ENCODE data around the gene PACSIN2.
A peak's percentile ranks its signal among the peaks of the same experiment; 100 is the strongest.
"Not testable (repeated sequence)": the region's sequence is repeated elsewhere in the genome, so short reads cannot be mapped to it uniquely, and the experiment has no call there.

The PACSIN2 gene

DNA sequence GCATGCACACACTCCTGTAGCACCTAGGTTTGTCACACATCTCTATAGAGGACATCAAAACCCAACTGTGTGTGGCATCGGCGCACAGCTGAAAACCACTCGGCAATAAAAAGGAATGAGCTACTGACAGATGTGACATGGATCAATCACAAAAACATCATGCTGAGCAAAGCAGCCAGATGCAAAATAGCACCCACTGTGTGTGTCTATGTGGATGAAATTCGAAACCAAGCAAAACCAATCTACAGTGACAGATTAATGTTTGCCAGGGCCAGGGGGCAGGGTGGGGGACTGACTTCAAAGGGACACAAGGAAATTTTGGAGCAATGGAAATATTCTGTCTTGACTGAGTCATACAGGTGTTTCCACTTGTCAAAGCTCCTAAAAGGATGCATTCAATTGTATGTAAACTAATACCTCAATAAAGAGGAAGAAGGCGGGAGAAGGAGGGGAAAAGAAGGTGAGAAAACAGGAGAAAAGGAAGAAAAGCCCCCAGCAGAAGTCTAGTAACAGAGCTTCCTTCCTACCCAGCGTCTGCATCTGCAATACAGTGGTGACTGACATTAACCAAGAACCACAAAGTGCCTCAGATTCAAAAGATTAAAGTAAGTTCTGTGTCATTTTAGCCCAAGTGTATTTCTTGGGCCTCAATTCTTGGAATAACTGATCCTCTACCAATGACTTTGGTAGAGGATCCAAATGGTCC is 49.8 kb downstream of the PACSIN2 start:
- peaks cover 7% of the 10 kb centered on the region for H3K36me3 ChIP-seq (ENCODE audit: control insufficient read depth, insufficient read depth, low read length)
- H3K4me3 ChIP-seq (ENCODE audit: low read depth, low read length), result no peak overlapping the region
- no peak overlapping the region for H3K9ac ChIP-seq (ENCODE audit: low read length)
- no peak overlapping the region for H3K27ac ChIP-seq (ENCODE audit: low read depth, low read length)
- H3K4me1 ChIP-seq (ENCODE audit: control insufficient read depth, insufficient read depth, low read length), result peaks cover 41% of the 10 kb centered on the region
- H3K9me3 ChIP-seq (ENCODE audit: control insufficient read depth, insufficient read depth, low read depth, low read length), result peaks cover 6% of the 10 kb centered on the region
- no peaks in the 10 kb centered on the region for H3K27me3 ChIP-seq (ENCODE audit: control insufficient read depth, insufficient read depth, low read length)

DNA sequence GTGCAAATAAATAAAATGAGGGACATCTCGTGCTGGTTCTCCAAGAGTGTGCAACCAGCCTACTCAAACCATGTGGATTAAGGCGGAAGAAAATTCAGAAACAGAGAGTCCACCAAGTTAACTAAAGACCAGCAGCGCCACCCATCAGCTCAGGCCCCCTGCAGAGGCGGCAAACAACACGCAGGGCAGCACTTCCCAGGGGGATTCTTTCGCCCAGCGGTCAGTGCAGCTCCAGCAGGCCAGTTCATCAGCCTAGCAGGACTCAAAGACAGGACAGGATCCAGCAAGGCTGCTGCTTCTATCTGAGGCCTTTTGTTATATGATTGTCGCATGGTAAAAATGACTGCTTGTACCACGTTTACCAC is 51.7 kb downstream of the PACSIN2 start:
- peaks cover 54% of the 10 kb centered on the region for H3K4me1 ChIP-seq (ENCODE audit: control insufficient read depth, insufficient read depth, low read length)
- no peaks in the 10 kb centered on the region for H3K27me3 ChIP-seq (ENCODE audit: control insufficient read depth, insufficient read depth, low read length)
- no peak overlapping the region for H3K9ac ChIP-seq (ENCODE audit: low read length)
- no peak overlapping the region for H3K27ac ChIP-seq (ENCODE audit: low read depth, low read length)
- H3K9me3 ChIP-seq (ENCODE audit: control insufficient read depth, insufficient read depth, low read depth, low read length), result no peaks in the 10 kb centered on the region
- no peaks in the 10 kb centered on the region for H3K36me3 ChIP-seq (ENCODE audit: control insufficient read depth, insufficient read depth, low read length)
- H3K4me3 ChIP-seq (ENCODE audit: low read depth, low read length), result no peak overlapping the region

DNA sequence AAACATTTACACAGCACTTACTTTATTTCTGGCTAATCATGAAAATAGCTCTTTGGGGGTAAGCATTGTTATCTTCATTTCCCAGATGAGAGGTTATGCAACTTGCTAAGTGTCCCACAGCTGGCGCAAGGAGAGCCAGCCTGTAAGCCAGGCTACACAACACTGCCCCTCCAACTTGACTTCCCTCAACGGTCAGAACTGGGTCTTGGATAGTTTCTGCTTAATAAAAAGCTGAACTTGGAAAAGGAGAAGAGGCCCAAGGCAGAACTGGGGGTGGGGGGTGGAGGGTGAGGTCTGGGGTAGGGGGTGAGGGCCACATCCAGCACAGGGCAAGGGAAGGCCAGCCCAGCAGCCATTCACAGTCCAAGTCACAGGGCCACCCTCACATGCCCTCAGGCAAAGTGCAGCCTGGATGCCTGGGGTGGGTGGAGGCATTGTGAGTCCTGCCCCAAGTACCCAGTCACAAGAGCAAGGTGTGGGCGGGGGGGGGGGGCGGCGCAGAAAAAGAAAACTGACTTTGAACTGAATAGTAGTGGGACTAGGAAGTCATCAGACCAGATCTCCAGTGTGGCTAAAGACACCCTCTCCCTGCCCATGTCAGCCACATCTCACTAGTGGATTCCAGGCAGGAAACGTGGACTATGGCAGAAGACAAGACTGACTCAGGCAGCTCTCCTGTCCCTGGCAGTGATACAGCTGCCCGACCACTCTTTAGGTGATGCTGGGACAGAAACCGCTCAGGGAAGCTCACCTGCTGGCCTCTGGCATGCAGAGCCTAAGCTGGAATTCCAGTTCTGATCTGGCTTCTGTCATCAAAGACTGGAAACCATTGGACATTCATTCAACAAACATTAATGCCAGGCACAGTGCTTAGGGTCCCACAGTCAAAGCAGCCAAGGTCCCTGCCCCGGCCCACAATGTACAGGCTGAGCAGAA is 52.4 kb downstream of the PACSIN2 start:
- Histone ChIP-seq H3K36me3 (ENCODE audit: control insufficient read depth, insufficient read depth, low read length) (no peaks in the 10 kb centered on the region), H3K27ac (ENCODE audit: low read depth, low read length) (no peak overlapping the region), H3K9ac (ENCODE audit: low read length) (no peak overlapping the region), H3K9me3 (ENCODE audit: control insufficient read depth, insufficient read depth, low read depth, low read length) (no peaks in the 10 kb centered on the region), H3K4me3 (ENCODE audit: low read depth, low read length) (no peak overlapping the region), H3K4me1 (ENCODE audit: control insufficient read depth, insufficient read depth, low read length) (peaks cover 57% of the 10 kb centered on the region), H3K27me3 (ENCODE audit: control insufficient read depth, insufficient read depth, low read length) (no peaks in the 10 kb centered on the region)

DNA sequence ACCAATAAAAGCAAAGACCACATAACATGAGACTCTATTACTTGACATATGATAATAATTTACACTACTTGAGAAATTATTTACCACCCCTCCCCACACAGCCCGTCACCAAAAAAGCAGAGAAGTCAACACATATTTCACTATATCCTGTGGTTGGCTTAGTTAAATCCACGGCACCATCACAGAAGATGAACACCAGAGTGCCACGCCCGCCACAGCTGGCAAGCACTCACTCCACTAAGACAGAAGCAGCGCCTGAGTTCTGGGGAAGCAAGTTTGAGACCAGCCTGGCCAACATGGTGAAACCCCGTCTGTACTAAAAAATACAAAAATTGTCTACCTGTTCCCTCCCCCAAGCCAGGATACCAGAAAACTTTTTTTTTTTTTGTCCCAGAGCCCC is 53.1 kb downstream of the PACSIN2 start:
- Histone ChIP-seq H3K36me3 (ENCODE audit: control insufficient read depth, insufficient read depth, low read length) (no peaks in the 10 kb centered on the region), H3K9ac (ENCODE audit: low read length) (no peak overlapping the region), H3K27me3 (ENCODE audit: control insufficient read depth, insufficient read depth, low read length) (no peaks in the 10 kb centered on the region), H3K27ac (ENCODE audit: low read depth, low read length) (no peak overlapping the region), H3K9me3 (ENCODE audit: control insufficient read depth, insufficient read depth, low read depth, low read length) (no peaks in the 10 kb centered on the region), H3K4me1 (ENCODE audit: control insufficient read depth, insufficient read depth, low read length) (peaks cover 57% of the 10 kb centered on the region), H3K4me3 (ENCODE audit: low read depth, low read length) (no peak overlapping the region)

DNA sequence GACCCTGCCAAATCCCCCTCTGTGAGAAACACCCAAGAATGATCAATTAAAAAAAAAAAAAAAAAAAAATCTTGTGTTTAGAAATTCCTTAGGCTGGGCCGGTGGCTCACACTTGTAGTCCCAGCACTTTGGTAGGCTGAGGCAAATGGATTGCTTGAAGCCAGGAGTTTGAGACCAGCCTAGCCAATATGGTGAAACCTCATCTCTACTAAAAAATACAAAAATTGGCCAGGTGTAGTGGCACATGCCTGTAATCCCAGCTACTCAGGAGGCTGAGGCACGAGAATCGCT is 53.6 kb downstream of the PACSIN2 start:
- H3K4me1 ChIP-seq (ENCODE audit: control insufficient read depth, insufficient read depth, low read length), result peaks cover 57% of the 10 kb centered on the region
- not testable (repeated sequence) for H3K9ac ChIP-seq (ENCODE audit: low read length); H3K27me3 ChIP-seq (ENCODE audit: control insufficient read depth, insufficient read depth, low read length); H3K36me3 ChIP-seq (ENCODE audit: control insufficient read depth, insufficient read depth, low read length); H3K27ac ChIP-seq (ENCODE audit: low read depth, low read length); H3K9me3 ChIP-seq (ENCODE audit: control insufficient read depth, insufficient read depth, low read depth, low read length); H3K4me3 ChIP-seq (ENCODE audit: low read depth, low read length)

DNA sequence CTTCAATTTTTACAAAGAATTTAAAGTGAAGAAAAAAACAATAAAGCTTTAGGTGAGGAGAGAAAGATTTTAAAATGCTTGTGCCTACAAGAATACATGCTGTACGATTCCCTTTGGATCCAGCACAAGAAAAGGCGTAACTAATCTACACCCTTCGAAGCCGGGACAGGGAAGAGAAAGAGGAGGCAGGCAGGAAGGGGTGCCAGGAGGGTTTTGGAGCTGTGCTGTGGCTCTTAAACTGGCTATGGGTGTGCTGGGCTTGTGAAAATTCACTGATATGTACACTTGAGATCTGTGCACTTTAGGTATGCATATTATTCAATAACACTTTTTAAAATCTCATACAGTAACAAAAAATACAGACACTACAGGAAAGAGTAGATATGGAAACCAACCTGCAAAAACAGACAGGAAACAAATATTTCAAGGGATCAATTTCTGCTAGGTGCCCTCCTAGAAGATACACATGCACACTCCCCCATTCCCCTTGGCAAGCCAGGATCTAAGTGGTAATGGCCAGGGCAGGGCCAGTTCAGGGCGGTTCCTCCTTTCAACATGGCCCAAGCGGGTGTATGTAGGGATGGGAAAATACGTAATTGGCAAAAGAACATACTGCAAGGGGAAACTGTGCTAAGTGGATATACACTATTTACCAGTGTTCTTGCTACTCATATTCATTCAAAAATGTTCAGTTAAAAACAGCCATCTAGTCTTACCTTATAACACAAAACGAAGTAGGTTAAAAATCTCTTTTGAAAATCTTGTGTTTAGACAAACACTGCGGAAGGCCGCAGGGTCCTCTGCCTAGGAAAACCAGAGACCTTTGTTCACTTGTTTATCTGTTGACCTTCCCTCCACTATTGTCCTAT is 54.2 kb downstream of the PACSIN2 start:
- Histone ChIP-seq H3K4me3 (ENCODE audit: low read depth, low read length) (no peak overlapping the region), H3K36me3 (ENCODE audit: control insufficient read depth, insufficient read depth, low read length) (no peaks in the 10 kb centered on the region), H3K9ac (ENCODE audit: low read length) (no peak overlapping the region), H3K27ac (ENCODE audit: low read depth, low read length) (0 out of 2 replicates have a peak overlapping the region, but pooled peaks have one; percentile 60), H3K27me3 (ENCODE audit: control insufficient read depth, insufficient read depth, low read length) (no peaks in the 10 kb centered on the region), H3K4me1 (ENCODE audit: control insufficient read depth, insufficient read depth, low read length) (peaks cover 57% of the 10 kb centered on the region), H3K9me3 (ENCODE audit: control insufficient read depth, insufficient read depth, low read depth, low read length) (no peaks in the 10 kb centered on the region)

DNA sequence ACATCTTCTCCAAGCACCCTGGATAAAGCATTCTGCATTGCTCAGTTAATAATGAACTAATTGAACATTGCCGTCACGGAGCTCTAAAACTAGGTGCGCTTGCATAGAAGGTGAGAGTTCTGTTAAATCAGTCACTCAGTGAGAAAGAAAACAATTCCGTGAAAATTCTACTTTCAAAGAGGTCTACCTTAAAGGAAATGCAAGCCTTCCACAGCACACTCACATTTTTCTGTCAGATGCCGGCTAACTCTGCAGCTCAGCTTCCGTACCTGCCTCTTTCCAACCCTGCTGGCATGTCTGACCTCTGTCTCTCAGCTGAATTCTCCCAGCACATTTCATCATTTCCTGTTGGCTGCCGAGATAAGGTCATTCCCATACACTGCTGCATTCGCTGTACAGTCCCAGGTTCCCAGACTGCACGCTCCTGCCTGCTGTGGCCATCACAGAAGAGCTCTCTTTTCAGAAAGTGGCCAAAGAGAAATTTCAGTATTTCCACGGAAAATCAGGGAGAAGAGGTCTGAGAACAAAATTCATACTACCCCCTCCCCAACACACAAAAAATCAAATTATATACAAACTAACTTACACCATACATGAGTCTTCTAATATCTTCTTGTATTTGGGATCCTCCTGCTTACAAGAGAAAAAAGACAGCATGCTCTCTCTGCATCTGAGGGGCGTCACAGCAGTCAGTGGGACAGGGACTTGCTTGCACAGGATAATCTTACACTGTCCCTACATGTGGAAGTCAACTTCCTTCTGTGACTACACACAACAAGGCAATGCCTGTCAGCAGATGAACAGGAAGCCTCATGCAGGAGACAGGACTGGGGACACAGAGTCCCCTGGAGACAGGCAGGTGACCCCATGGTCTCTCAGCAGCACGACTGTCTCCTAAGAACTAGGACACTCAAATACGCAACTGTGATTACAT is 55.1 kb downstream of the PACSIN2 start:
- Histone ChIP-seq H3K27me3 (ENCODE audit: control insufficient read depth, insufficient read depth, low read length) (no peaks in the 10 kb centered on the region), H3K36me3 (ENCODE audit: control insufficient read depth, insufficient read depth, low read length) (no peaks in the 10 kb centered on the region), H3K27ac (ENCODE audit: low read depth, low read length) (peak overlapping the region; percentile 60; the same call in 1 of the 2 replicates), H3K9me3 (ENCODE audit: control insufficient read depth, insufficient read depth, low read depth, low read length) (no peaks in the 10 kb centered on the region), H3K4me1 (ENCODE audit: control insufficient read depth, insufficient read depth, low read length) (peaks cover 48% of the 10 kb centered on the region), H3K4me3 (ENCODE audit: low read depth, low read length) (no peak overlapping the region), H3K9ac (ENCODE audit: low read length) (peak overlapping the region; percentile 4)

DNA sequence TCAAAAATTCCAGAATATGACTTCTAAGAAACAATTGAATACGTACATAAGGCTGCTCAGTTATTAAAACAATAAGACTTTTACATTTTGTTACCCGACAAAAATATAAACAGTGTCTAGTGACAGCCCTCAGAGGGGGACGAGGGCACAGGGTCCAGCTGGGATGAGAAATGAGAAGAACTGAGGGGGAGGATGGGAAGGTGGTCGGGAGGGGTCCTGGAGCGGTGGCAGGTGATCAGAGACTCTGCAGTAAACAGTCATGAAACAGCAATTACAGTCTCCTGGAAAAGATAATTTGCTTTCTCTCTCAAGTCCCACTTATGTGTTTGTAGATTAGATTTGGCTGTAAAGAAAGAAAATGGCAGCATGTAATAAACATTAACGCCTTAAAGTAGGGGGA is 56.0 kb downstream of the PACSIN2 start:
- Histone ChIP-seq H3K4me1 (ENCODE audit: control insufficient read depth, insufficient read depth, low read length) (peaks cover 43% of the 10 kb centered on the region), H3K4me3 (ENCODE audit: low read depth, low read length) (no peak overlapping the region), H3K27ac (ENCODE audit: low read depth, low read length) (no peak overlapping the region), H3K9me3 (ENCODE audit: control insufficient read depth, insufficient read depth, low read depth, low read length) (no peaks in the 10 kb centered on the region), H3K9ac (ENCODE audit: low read length) (no peak overlapping the region), H3K27me3 (ENCODE audit: control insufficient read depth, insufficient read depth, low read length) (no peaks in the 10 kb centered on the region), H3K36me3 (ENCODE audit: control insufficient read depth, insufficient read depth, low read length) (no peaks in the 10 kb centered on the region)

DNA sequence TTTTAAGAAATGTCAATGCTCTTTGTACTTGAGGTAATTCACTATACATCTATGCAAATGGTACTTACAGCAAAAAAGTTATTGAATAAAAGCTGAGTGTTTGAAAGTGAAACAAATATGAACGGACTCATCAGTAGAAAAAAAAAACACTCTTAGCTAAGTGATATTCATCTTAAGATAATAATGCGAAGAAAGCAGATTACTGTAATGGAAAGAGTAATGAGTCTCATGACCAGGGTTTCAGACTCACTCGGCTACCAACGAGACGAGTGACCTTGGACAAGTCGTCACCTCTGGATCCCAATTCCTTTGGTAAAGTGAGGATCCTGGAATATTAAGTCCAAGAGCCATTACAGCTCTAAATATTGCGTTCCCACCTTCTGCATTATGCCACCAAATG is 57.0 kb downstream of the PACSIN2 start:
- H3K36me3 ChIP-seq (ENCODE audit: control insufficient read depth, insufficient read depth, low read length), result no peaks in the 10 kb centered on the region
- peaks cover 41% of the 10 kb centered on the region for H3K4me1 ChIP-seq (ENCODE audit: control insufficient read depth, insufficient read depth, low read length)
- no peak overlapping the region for H3K9ac ChIP-seq (ENCODE audit: low read length)
- H3K27ac ChIP-seq (ENCODE audit: low read depth, low read length), result no peak overlapping the region
- no peaks in the 10 kb centered on the region for H3K9me3 ChIP-seq (ENCODE audit: control insufficient read depth, insufficient read depth, low read depth, low read length)
- no peaks in the 10 kb centered on the region for H3K27me3 ChIP-seq (ENCODE audit: control insufficient read depth, insufficient read depth, low read length)
- no peak overlapping the region for H3K4me3 ChIP-seq (ENCODE audit: low read depth, low read length)

DNA sequence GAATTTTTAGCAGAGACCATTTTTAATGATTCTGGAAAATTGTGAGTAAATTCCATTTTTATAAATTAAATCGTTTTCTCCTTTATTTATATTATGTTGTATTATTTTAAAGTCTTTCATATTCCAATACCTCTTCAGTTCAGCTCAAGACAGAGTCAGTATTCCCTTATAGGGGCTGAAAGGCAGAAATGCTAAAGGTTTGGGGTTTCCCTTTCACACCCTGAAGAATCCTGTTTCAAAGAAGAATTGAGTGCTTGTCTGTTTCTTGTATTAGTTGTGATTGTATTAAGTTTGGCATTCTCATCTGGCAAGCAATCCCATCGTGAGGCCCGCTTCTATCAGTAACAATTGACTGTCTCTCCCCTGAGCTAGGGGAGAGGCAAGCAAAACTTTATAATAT is 57.4 kb downstream of the PACSIN2 start:
- Histone ChIP-seq H3K27me3 (ENCODE audit: control insufficient read depth, insufficient read depth, low read length) (no peaks in the 10 kb centered on the region), H3K4me3 (ENCODE audit: low read depth, low read length) (no peak overlapping the region), H3K9me3 (ENCODE audit: control insufficient read depth, insufficient read depth, low read depth, low read length) (no peaks in the 10 kb centered on the region), H3K36me3 (ENCODE audit: control insufficient read depth, insufficient read depth, low read length) (no peaks in the 10 kb centered on the region), H3K27ac (ENCODE audit: low read depth, low read length) (no peak overlapping the region), H3K9ac (ENCODE audit: low read length) (no peak overlapping the region), H3K4me1 (ENCODE audit: control insufficient read depth, insufficient read depth, low read length) (peaks cover 37% of the 10 kb centered on the region)

Measured in HUES6 (cell line).